Right lung (tissue), 10 donors: ENCODE measurements around the gene POU5F1. TPM values are rescaled to one million over a fixed set of nuclear protein-coding genes. Genes with fewer than 3 reads are reported as not detected.
"Not testable (repeated sequence)": the region's sequence is repeated elsewhere in the genome, so short reads cannot be mapped to it uniquely, and the experiment has no call there.

Source experiments
- DNase-seq, 2 donors: peaks; one replicate each; pipeline ENCODE4 v3.0.0-alpha.2; 2013
- long read RNA-seq, 8 donors: transcript quantifications; one replicate each; lab custom pipeline, GENCODE V29; 2026
- polyA plus RNA-seq, 5 donors: library from polyadenylated mRNA; unstranded; fragments of 120-200 nt; gene quantifications; one replicate each; pipeline versions ENCODE4 v1.2.1 to v1.2.3, GENCODE V29; 2013; ENCODE audit warnings: inconsistent platforms in 1 of 5, low replicate concordance in 1 of 5; ENCODE audit not compliant: insufficient read length in 5 of 5, insufficient read depth in 1 of 5

The POU5F1 gene
- polyA plus RNA-seq, result under 1 TPM; 0.65 to 1.00 (median 0.90) TPM
- long read RNA-seq, donor 1, result 0 reads
- long read RNA-seq, donor 2, result 0 reads
- long read RNA-seq, donor 3, partial matches to known transcripts, result 0 of 8 reads
- long read RNA-seq, donor 3, other reads (novel, unspliced or antisense), result 8 of 8 reads
- long read RNA-seq, donor 4, result 0 reads
- long read RNA-seq, donor 5, result 0 reads
- long read RNA-seq, donor 6, result 0 reads
- long read RNA-seq, donor 7, result 0 reads
- long read RNA-seq, donor 8, result 0 reads

GRCh38 chr6:31170600-31170881 lies at the start of gene POU5F1:
Gene POU5F1, minus strand, starts transcription at chr6:31170682. Its CDS starts 62 bp downstream, at chr6:31170620.
- no peak for DNase-seq

DNA sequence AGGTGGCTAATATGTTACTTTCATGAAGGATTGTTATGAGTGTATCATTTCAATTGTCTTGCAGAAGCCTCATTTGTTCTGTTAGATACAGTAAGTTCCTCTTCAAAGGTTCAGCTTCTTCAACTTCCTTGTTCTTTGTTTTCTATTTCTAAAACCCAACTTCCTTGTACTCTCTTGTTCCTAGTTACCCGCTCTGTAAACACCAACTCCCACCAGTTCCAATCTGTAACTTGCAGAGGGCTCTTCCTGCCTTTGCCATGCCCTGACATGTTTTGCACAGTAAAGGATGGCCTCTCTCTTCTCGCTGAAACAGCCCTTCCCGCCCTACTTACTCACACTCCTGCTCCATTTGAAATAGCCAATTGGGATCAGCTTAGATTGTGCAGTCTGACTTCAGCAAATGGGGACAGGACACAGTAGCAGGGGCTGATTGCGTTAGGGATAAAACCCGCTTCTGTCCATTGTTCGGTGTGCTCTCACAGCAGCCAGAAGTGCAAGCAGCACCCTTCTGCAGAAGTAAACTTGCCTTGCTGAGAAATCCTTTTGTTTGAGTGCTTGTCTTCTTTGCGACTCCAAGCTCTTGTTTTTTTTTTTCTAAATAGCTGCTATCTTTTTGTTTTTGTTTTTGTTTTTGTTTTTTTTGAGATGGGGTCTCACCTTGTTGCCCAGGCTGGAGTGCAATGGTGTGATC lies 45.9 kb upstream of the POU5F1 start:
- no peak for DNase-seq

DNA sequence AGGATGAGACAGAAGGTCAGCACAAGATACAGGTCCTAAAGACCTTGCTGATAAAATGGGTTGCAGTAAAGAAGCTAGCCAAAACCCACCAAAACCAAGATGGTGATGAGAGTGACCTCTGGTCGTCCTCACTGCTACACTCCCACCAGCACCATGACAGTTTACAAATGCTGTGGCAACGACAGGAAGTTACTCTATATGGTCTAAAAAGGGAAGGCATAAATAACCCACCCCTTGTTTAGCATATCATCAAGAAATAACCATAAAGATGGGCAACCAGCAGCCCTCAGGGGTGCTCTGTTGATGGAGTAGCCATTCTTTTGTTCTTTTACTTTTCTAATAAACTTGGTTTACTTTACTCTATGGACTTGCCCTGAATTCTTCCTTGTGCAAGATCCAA lies 44.7 kb upstream of the POU5F1 start:
- not testable (repeated sequence) for DNase-seq

DNA sequence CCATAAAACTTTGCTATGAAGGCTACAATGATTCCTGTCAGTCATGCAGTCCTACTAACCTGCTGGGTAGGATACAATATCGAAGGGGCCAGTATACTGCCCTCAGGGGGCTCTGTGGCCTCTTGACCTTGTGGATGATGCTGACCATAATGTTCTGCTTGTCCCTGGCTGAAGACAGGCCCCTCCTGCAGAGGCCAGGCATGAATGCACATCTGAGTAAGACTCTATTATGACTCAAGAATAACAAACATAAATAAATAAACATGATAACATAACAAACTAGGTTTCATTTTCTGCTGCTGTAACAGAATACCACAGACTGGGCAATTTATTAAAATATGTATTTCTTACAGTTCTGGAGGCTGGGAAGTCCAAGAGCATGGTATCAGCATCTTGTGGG lies 44.0 kb upstream of the POU5F1 start:
- no peak for DNase-seq

- DNase-seq, result no peak
These were observed 40.5 kb upstream of the POU5F1 start for GRCh38 chr6:31210741-31211532.

GRCh38 chr6:31210123-31210522 lies 39.6 kb upstream of the POU5F1 start:
- DNase-seq, result no peak

- no peak for DNase-seq
These were observed 38.7 kb upstream of the POU5F1 start for GRCh38 chr6:31209137-31209536.

DNA sequence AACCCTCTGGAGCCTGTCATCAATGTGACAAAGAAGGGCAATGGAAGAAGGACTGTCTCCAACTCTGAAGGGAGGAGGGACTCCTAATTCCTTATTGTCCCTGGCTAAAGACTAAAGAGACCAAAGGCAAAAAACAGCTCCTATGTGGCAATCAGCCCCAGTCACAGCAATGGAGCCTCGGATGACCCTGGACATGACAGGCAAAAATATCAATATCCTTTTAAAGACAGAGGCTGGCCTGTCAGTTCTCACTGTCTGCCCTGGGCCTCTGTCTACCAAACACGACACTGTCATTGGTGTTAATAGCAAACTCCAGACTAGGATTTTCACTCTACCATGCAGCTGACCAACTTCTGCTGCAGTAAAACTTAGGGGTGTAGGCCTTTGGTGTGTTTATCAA lies 38.0 kb upstream of the POU5F1 start:
- no peak for DNase-seq

GRCh38 chr6:31205638-31206037 lies 35.2 kb upstream of the POU5F1 start:
- no peak for DNase-seq

DNA sequence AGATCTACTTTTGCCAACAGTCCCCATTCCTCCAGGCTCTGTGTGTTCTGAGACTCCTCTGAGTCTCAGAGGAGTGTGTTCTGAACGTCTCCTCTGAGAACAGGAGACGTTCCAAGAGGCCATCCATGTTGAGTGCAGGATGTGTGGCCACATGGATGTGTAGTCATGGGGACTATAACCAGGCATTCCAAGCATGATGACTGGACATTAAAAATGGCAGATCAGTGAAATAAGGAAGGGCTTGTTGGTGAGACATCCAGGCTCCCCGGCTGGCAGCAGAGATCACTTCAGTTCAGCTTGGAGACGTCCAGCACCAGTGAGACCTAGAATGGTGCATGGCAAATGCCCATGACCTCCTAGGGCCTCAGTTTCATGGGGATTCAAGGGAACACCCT lies 34.3 kb upstream of the POU5F1 start:
- DNase-seq, result no peak

GRCh38 chr6:31203345-31203979 lies 33.0 kb upstream of the POU5F1 start:
- DNase-seq, result no peak

GRCh38 chr6:31202259-31203166 lies 32.0 kb upstream of the POU5F1 start:
- DNase-seq, result no peak

DNA sequence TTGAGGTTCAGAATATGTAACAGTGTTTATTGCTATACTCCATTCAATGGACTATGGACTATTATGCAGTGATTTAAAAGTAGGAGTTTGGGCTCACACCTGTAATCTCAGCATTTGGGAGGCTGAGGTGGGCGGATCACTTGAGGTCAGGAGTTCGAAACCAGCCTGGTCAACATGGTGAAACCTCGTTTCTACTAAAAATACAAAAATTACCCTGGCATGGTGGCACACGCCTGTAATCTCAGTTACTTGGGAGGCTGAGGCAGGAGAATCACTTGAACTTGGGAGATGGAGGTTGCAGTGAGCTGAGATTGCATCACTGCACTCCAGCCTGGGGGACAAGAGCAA lies 28.6 kb upstream of the POU5F1 start:
- not testable (repeated sequence) for DNase-seq

GRCh38 chr6:31197559-31198305 lies 27.2 kb upstream of the POU5F1 start:
- DNase-seq, result peak; percentile 82 to 85

DNA sequence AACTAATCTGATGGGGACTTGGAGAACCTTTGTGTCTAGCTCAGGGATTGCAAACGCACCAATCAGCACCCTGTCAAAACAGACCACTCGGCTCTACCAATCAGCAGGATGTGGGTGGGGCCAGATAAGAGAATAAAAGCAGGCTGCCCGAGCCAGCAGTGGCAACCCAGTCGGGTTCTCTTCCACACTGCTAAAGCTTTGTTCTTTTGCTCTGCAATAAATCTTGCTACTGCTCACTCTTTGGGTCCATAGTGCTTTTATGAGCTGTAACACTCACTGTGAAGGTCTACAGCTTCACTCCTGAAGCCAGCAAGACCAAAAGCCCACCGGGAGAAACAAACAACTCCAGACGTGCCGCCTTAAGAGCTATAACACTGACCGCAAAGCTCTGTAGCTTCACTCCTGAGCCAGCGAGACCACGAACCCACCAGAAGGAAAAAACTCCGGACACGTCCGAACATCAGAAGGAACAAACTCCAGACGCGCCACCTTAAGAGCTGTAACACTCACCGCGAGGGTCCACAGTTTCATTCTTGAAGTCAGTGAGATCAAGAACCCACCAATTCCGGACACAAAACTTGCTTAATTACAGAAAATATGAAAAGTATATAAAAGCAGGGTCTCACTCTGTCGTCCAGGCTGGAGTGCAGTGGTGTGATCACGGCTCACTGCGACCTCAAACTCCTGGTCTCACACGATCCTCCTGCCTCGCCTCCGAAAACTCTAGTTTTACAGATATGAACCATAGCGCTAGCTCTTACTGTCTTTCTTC lies 26.0 kb upstream of the POU5F1 start:
- not testable (repeated sequence) for DNase-seq

GRCh38 chr6:31195308-31195979 lies 25.0 kb upstream of the POU5F1 start:
- not testable (repeated sequence) for DNase-seq

GRCh38 chr6:31194061-31194834 lies 23.8 kb upstream of the POU5F1 start:
- peak in 1 of 2 donors; percentile 31 for DNase-seq

- no peak for DNase-seq
These were observed 22.7 kb upstream of the POU5F1 start for GRCh38 chr6:31193206-31193605.
